HCT116 (cell line): ENCODE measurements around the gene LMCD1. TPM values are rescaled to one million over a fixed set of nuclear protein-coding genes. Genes with fewer than 3 reads are reported as not detected.

Experiments
- ATAC-seq: fragments of 200-7000 bp; cut with Tn5 transposase; 2 replicates; pipeline ENCODE4 v1.9.1; 2020; ENCODE audit warnings: mild to moderate bottlenecking, moderate library complexity
- BruUV-seq: library from RNA; stranded (reverse); fragments of 400-500 nt; replicated peaks from 2 replicates; lab custom pipeline; 2021; lab: Mats Ljungman, UMichigan
- CTCF ChIA-PET: fragments of 300-600 bp; sonication (Branson Sonifier 250); formaldehyde crosslinking; loops from one replicate; lab custom pipeline; 2021; ENCODE audit warnings: antibody characterized with exemption; lab: Charles Lee
- POLR2A ChIA-PET: fragments of 300-600, 350-600 bp; sonication (Branson Sonifier 250); formaldehyde crosslinking; loops from one replicate; lab custom pipeline; 2021; ENCODE audit warnings: antibody characterized with exemption; lab: Charles Lee
- RAD21 ChIA-PET, 2 experiments: fragments of 300-600 bp; sonication (Branson Sonifier 250); formaldehyde crosslinking; loops; one replicate each; lab custom pipeline; 2023; ENCODE audit warnings: low total read pairs in 2 of 2; ENCODE audit not compliant: uncharacterized antibody in 2 of 2, unreplicated experiment in 2 of 2, low non-redundant PET in 1 of 2; lab: Charles Lee
- DNase-seq: peaks from one replicate; pipeline ENCODE4 v3.0.0-alpha.2; 2010; ENCODE audit warnings: low read depth, low spot score
- H2AFZ ChIP-seq: fragments of 200-600 bp; shearing (Covaris generic), sonication (generic); 2 replicates; pipeline ENCODE4 v1.6.1; 2017; ENCODE audit warnings: low read depth, mixed run types, mixed read lengths, antibody characterized with exemption, low read length; ENCODE audit not compliant: poor library complexity, severe bottlenecking
- H3K27ac ChIP-seq: 2 replicates; pipeline ENCODE4 v1.5.1; 2012; ENCODE audit warnings: low read depth, low read length
- H3K27me3 ChIP-seq: fragments of 200-600 bp; sonication (generic); 2 replicates; pipeline ENCODE4 v1.6.1; 2016; ENCODE audit warnings: mixed run types, low read length, mixed read lengths; ENCODE audit not compliant: insufficient read depth
- H3K36me3 ChIP-seq, 2 experiments: fragments of 200-500 bp in 1 of 2; fragments of 200-600 bp in 1 of 2; sonication (Bioruptor generic) in 1 of 2; sonication (generic) in 1 of 2; 2 replicates each; pipeline versions ENCODE4 v1.5.1 to v1.6.1; 2014 to 2016; ENCODE audit warnings: low read length in 2 of 2, inconsistent platforms in 1 of 2, mixed read lengths in 1 of 2, mixed run types in 1 of 2; ENCODE audit not compliant: insufficient read depth in 2 of 2, control insufficient read depth in 1 of 2
- H3K4me1 ChIP-seq, 2 experiments: fragments of 200-600 bp in 1 of 2; sonication (generic) in 1 of 2; 2 replicates each; pipeline versions ENCODE4 v1.5.1 to v1.6.1; 2012 to 2017; ENCODE audit warnings: low read length in 2 of 2, inconsistent platforms in 1 of 2, mild to moderate bottlenecking in 1 of 2, mixed read lengths in 1 of 2, mixed run types in 1 of 2, moderate library complexity in 1 of 2; ENCODE audit not compliant: insufficient read depth in 2 of 2, control insufficient read depth in 1 of 2
- H3K4me2 ChIP-seq: fragments of 200-600 bp; sonication (generic); 2 replicates; pipeline ENCODE4 v1.6.1; 2017; ENCODE audit warnings: mixed run types, low read length, mixed read lengths
- H3K4me3 ChIP-seq, 2 experiments: fragments of 200-600 bp in 1 of 2; sonication (generic) in 1 of 2; replicated peaks in 1 of 2; 2 replicates each; pipeline ENCODE4 v1.5.1; 2011 to 2016; ENCODE audit warnings: low read length in 2 of 2, control low read depth in 1 of 2, low read depth in 1 of 2, mild to moderate bottlenecking in 1 of 2, mixed read lengths in 1 of 2, mixed run types in 1 of 2
- H3K79me2 ChIP-seq: fragments of 200-600 bp; sonication (generic); 2 replicates; pipeline ENCODE4 v1.6.1; 2017; ENCODE audit warnings: mild to moderate bottlenecking, mixed run types, low read length, moderate library complexity, mixed read lengths; ENCODE audit not compliant: insufficient read depth
- H3K9ac ChIP-seq: fragments of 200-600 bp; sonication (generic); 2 replicates; pipeline ENCODE4 v1.6.1; 2016; ENCODE audit warnings: low read length, mixed read lengths
- H3K9me2 ChIP-seq: fragments of 200-600 bp; sonication (generic), shearing (Covaris generic); 2 replicates; pipeline ENCODE4 v1.6.1; 2017; ENCODE audit warnings: mixed run types, mild to moderate bottlenecking, moderate library complexity; ENCODE audit not compliant: insufficient read depth
- H3K9me3 ChIP-seq, 2 experiments: fragments of 200-500 bp in 1 of 2; fragments of 200-600 bp in 1 of 2; sonication (Bioruptor generic) in 1 of 2; sonication (generic) in 1 of 2; 2 replicates each; pipeline ENCODE4 v1.6.1; 2014 to 2017; ENCODE audit warnings: low read length in 2 of 2, mixed read lengths in 2 of 2, inconsistent platforms in 1 of 2, low read depth in 1 of 2, mild to moderate bottlenecking in 1 of 2, mixed run types in 1 of 2, moderate library complexity in 1 of 2; ENCODE audit not compliant: control insufficient read depth in 1 of 2, insufficient read depth in 1 of 2
- H4K20me1 ChIP-seq: fragments of 200-600 bp; sonication (generic), shearing (Covaris generic); 2 replicates; pipeline ENCODE4 v1.6.1; 2017; ENCODE audit warnings: mixed run types, mild to moderate bottlenecking, moderate library complexity; ENCODE audit not compliant: insufficient read depth
- EGR1 ChIP-seq: IDR thresholded peaks from 2 replicates; pipeline ENCODE4 v1.6.1; 2012; ENCODE audit warnings: low read depth
- ELF1 ChIP-seq: IDR thresholded peaks from 2 replicates; pipeline ENCODE4 v1.6.1; 2012; ENCODE audit warnings: low read depth, borderline replicate concordance
- JUND ChIP-seq: IDR thresholded peaks from 2 replicates; pipeline ENCODE4 v1.6.1; 2012
- RAD21 ChIP-seq: IDR thresholded peaks from 2 replicates; pipeline ENCODE4 v1.6.1; 2012; ENCODE audit warnings: low read depth, mild to moderate bottlenecking
- TCF7L2 ChIP-seq: IDR thresholded peaks from 2 replicates; pipeline ENCODE4 v1.7.0; 2011; ENCODE audit warnings: borderline replicate concordance, inconsistent platforms; ENCODE audit not compliant: insufficient read depth, insufficient read length; ENCODE audit errors: extremely low read depth
- ZFX ChIP-seq: fragments of 450-650 bp; IDR thresholded peaks from 2 replicates; pipeline ENCODE4 v1.6.1; 2017
- ZNF274 ChIP-seq: fragments of 200-500 bp; sonication (Bioruptor generic); IDR thresholded peaks from 2 replicates; pipeline ENCODE4 v1.6.1; 2014; ENCODE audit warnings: mild to moderate bottlenecking, low read depth, low read length, inconsistent platforms
- intact Hi-C: fragments of 100-400 bp; cut with micrococcal nuclease; formaldehyde crosslinking; loops from 2 replicates; pipeline ENCODE4 v1.10.0; 2022
- total RNA-seq: library from RNA; stranded (reverse); gene quantifications from one replicate; pipeline ENCODE4 v1.2.1, GENCODE V29; 2021; ENCODE audit not compliant: unreplicated experiment
- TF ChIP-seq, protein P1 (sequence below): IDR thresholded peaks from 2 replicates; pipeline ENCODE4 v1.6.1; 2012
- TF ChIP-seq, protein P2 (sequence below), 3 experiments: fragments of 200-600 bp in 1 of 3; sonication (generic) in 1 of 3; IDR thresholded peaks in 2 of 3; conservative IDR thresholded peaks in 1 of 3; 2 replicates each; pipeline ENCODE4 v1.5.1; 2012 to 2017; ENCODE audit warnings: low read depth in 2 of 3, low read length in 2 of 3, antibody characterized with exemption in 1 of 3, borderline replicate concordance in 1 of 3, control low read depth in 1 of 3, mild to moderate bottlenecking in 1 of 3, mixed read lengths in 1 of 3, mixed run types in 1 of 3, moderate library complexity in 1 of 3; ENCODE audit not compliant: insufficient read depth in 1 of 3

The LMCD1 gene
- total RNA-seq, 1 experiment from 2014 or later = 4.6 TPM

DNA sequence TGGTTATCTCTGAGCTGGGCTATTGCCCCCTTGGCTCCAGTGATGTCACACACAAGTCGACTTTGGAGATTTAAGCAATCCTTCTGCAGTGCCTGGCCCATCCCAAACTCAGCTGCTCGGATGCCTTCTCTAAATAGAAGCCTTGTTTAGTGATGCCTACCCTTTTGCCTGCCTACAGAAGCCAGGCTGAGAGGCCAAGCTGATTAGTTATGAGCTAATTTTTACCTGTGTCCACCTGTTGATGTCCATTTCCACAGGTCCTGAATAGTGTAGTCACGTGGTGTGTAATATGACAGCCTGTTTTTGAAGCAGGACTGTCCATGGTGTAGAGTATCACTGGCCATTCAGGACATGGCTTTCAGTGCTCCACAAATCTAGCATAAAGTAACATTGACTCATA, 97.5 kb downstream of the LMCD1 start:
- BruUV-seq = no TSS peak
- Histone ChIP-seq H3K27ac (no peak overlapping the region), H3K4me1 (no peaks in the 10 kb centered on the region), H3K36me3 (no peaks in the 10 kb centered on the region), H3K9me2 (no peaks in the 10 kb centered on the region), H3K79me2 (no peaks in the 10 kb centered on the region), H4K20me1 (no peaks in the 10 kb centered on the region), H3K27me3 (no peaks in the 10 kb centered on the region), H3K4me3 (no peak overlapping the region), H3K4me2 (no peak overlapping the region), H2AFZ (no peak overlapping the region), H3K9ac (no peak overlapping the region), H3K9me3 (no peaks in the 10 kb centered on the region)
- TF ChIP-seq, protein P1, sequence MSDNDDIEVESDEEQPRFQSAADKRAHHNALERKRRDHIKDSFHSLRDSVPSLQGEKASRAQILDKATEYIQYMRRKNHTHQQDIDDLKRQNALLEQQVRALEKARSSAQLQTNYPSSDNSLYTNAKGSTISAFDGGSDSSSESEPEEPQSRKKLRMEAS = no peak
- no peak for TF ChIP-seq TCF7L2
- ATAC-seq (no peak), DNase-seq (no peak)
- RAD21 ChIA-PET = no interaction called here
- CTCF ChIA-PET = no interaction called here
- POLR2A ChIA-PET = no interaction called here
- intact Hi-C loops = no loop called here

DNA sequence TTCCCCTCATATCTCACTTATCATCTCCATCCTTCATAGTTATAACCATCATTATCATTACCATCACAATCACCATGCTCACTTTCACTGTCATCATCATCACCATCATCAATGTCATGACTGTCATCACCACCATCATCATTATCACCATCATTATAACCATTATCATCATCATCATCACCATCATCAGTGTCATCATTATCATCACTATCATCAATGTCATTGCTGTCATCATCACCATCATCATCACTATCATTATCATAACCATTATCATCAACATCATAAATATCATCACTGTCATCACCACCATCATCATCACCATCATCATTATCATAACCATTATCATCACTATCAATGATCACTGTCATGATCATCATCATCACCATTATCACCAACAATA, 98.8 kb downstream of the LMCD1 start:
- Histone ChIP-seq H3K27me3 (no peaks in the 10 kb centered on the region), H4K20me1 (no peaks in the 10 kb centered on the region), H3K79me2 (no peaks in the 10 kb centered on the region), H3K27ac (no peak overlapping the region), H2AFZ (no peak overlapping the region), H3K36me3 (no peaks in the 10 kb centered on the region), H3K4me3 (no peak overlapping the region), H3K4me1 (no peaks in the 10 kb centered on the region), H3K9ac (no peak overlapping the region), H3K9me3 (no peaks in the 10 kb centered on the region), H3K9me2 (no peaks in the 10 kb centered on the region), H3K4me2 (no peak overlapping the region)
- TF ChIP-seq TCF7L2 (no peak), ZNF274 (no peak), RAD21 (no peak), JUND (no peak), ELF1 (no peak), EGR1 (no peak), ZFX (no peak)
- TF ChIP-seq, protein P2, sequence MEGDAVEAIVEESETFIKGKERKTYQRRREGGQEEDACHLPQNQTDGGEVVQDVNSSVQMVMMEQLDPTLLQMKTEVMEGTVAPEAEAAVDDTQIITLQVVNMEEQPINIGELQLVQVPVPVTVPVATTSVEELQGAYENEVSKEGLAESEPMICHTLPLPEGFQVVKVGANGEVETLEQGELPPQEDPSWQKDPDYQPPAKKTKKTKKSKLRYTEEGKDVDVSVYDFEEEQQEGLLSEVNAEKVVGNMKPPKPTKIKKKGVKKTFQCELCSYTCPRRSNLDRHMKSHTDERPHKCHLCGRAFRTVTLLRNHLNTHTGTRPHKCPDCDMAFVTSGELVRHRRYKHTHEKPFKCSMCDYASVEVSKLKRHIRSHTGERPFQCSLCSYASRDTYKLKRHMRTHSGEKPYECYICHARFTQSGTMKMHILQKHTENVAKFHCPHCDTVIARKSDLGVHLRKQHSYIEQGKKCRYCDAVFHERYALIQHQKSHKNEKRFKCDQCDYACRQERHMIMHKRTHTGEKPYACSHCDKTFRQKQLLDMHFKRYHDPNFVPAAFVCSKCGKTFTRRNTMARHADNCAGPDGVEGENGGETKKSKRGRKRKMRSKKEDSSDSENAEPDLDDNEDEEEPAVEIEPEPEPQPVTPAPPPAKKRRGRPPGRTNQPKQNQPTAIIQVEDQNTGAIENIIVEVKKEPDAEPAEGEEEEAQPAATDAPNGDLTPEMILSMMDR (IDR thresholded peaks at IDR 0.05 in 2 of 3, conservative IDR thresholded peaks at IDR 0.05 in 1 of 3; ENCODE audit: borderline replicate concordance in 1 of 3, insufficient read depth in 1 of 3, low read depth in 2 of 3, low read length in 2 of 3) = no peak
- RAD21 ChIA-PET = no interaction called here
- DNase-seq (no peak), ATAC-seq (no peak)
- CTCF ChIA-PET = no interaction called here
- POLR2A ChIA-PET = no interaction called here
- intact Hi-C loops = no loop called here
- BruUV-seq = no TSS peak
